Stimulated activated CD8-positive, alpha-beta memory T cell treated with anti-CD3 and anti-CD28 coated beads, Interleukin-7, amount 100 ng/mL, for 24 hours (primary cell): ENCODE data around the gene FRG1.
"Not testable (repeated sequence)": the region's sequence is repeated elsewhere in the genome, so short reads cannot be mapped to it uniquely, and the experiment has no call there.

Source experiments
- DNase-seq: peaks from one replicate; pipeline ENCODE4 v3.0.0-alpha.2; 2020; ENCODE audit warnings: low read depth

FRG1 gene

GRCh38 chr4:189940178-189941004 is at the start of gene FRG1:
Gene FRG1, plus strand, starts transcription at chr4:189940872. Its CDS starts 138 bp downstream, at chr4:189941010.
- DNase-seq = peak; percentile 95

GRCh38 chr4:189897667-189898066 is 43.0 kb upstream of the FRG1 start:
- DNase-seq = no peak

- DNase-seq = not testable (repeated sequence)
Observed at GRCh38 chr4:189899481-189900015, 41.1 kb upstream of the FRG1 start.

GRCh38 chr4:189904420-189905027 is 36.1 kb upstream of the FRG1 start:
- not testable (repeated sequence) for DNase-seq

GRCh38 chr4:189912170-189912569 is 28.5 kb upstream of the FRG1 start:
- DNase-seq = no peak

- DNase-seq = no peak
Observed at GRCh38 chr4:189917161-189917891, 23.3 kb upstream of the FRG1 start.

- no peak for DNase-seq
Observed at GRCh38 chr4:189921058-189921457, 19.6 kb upstream of the FRG1 start.

GRCh38 chr4:189926742-189927141 is 13.9 kb upstream of the FRG1 start:
- not testable (repeated sequence) for DNase-seq

- no peak for DNase-seq
Observed at GRCh38 chr4:189941005-189941450, 356 bp downstream of the FRG1 start.

GRCh38 chr4:189942412-189942811 is 1.7 kb downstream of the FRG1 start:
- DNase-seq = not testable (repeated sequence)

GRCh38 chr4:189944077-189944476 is 3.4 kb downstream of the FRG1 start:
- DNase-seq = not testable (repeated sequence)

GRCh38 chr4:189946906-189947305 is 6.2 kb downstream of the FRG1 start:
- DNase-seq = not testable (repeated sequence)

GRCh38 chr4:189948486-189948885 is 7.8 kb downstream of the FRG1 start:
- not testable (repeated sequence) for DNase-seq

GRCh38 chr4:189969291-189969690 is 28.6 kb downstream of the FRG1 start:
- not testable (repeated sequence) for DNase-seq

GRCh38 chr4:189973646-189974045 is 33.0 kb downstream of the FRG1 start:
- no peak for DNase-seq

- no peak for DNase-seq
Observed at GRCh38 chr4:189974056-189974455, 33.4 kb downstream of the FRG1 start.

GRCh38 chr4:189979196-189980047 is 38.8 kb downstream of the FRG1 start:
- no peak for DNase-seq

- DNase-seq = not testable (repeated sequence)
Observed at GRCh38 chr4:189980292-189980691, 39.6 kb downstream of the FRG1 start.

GRCh38 chr4:189981970-189982369 is 41.3 kb downstream of the FRG1 start:
- DNase-seq = no peak

- not testable (repeated sequence) for DNase-seq
Observed at GRCh38 chr4:189983916-189984526, 43.3 kb downstream of the FRG1 start.

GRCh38 chr4:189984661-189985060 is 44.0 kb downstream of the FRG1 start:
- DNase-seq = not testable (repeated sequence)
